GM21447 (cell line): ENCODE measurements around the gene NHERF1.

Source experiments
- ATAC-seq: cut with Tn5 transposase; IDR thresholded peaks from one replicate; pipeline ENCODE4 v1.9.1; 2021; ENCODE audit not compliant: unreplicated experiment

Gene NHERF1

DNA sequence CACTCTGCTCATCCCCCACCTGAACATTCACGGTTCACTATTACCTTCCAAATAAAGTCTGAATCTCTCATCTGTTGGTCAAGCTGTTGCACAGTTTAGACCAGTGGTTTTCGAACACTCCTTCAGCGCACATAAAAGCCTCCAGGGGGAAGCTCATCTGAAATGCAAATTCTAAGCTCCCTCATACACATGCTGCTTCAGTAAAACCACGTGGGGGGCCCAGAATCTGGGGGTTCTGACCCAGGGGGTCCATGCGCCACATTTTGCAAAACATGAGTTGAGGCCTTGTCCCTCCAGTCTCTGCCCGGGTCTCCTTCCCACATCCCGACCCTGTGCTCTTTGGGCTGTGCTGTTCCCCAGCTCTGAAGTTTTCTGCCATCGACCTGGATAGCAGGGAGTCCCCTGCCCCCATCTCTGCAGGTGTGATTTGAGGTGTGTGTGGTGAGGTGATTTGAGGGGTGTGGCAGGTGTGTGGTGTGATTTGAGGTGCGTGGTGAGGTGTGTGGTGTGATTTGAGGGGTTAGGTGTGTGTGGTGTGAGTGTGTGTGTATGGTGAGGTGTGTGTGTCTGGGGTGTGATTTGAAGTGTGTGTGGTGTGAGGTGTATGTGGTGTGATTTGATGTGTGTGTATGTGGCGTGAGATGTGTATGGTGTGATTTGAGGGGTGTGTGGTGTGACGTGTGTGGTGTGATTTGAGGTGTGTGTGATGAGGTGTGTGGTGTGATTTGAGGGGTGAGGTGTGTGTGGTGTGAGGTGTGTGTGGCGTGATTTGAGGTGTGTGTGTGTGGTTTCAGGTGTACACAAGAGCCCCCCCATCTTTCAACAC, 16.2 kb upstream of the NHERF1 start:
- ATAC-seq = no peak

GRCh38 chr17:74733365-74734122, 14.9 kb upstream of the NHERF1 start:
- no peak for ATAC-seq

DNA sequence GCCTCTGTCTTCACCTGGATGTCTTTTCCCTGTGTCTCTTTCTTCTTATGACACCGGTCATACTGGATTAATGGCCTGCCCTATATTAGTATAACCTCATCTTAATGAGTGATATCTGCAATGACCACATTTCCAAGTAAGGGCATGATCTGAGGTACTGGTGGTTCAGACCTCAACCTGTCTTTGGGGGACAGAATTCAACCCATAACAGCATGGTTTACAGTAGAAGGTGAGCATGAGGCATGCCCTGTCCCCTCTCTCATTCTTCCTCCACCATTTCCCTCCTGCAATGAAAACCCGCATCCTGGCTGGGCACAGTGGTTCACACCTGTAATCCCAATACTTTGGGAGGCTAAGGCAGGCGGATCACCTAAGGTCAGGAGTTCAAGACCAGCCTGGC, 14.2 kb upstream of the NHERF1 start:
- ATAC-seq = no peak

- ATAC-seq = no peak
These were observed 11.7 kb upstream of the NHERF1 start, which contains the start of gene RAB37 for GRCh38 chr17:74736513-74737298. Gene RAB37, plus strand, starts transcription at chr17:74737256. Its CDS starts 17 bp downstream, at chr17:74737273.

GRCh38 chr17:74737299-74738050, 11.0 kb upstream of the NHERF1 start:
- no peak for ATAC-seq

GRCh38 chr17:74738051-74738996, 10.1 kb upstream of the NHERF1 start:
- ATAC-seq = peak; percentile 53

- ATAC-seq = no peak
These were observed 9.1 kb upstream of the NHERF1 start for GRCh38 chr17:74739227-74739831.

- ATAC-seq = no peak
These were observed 8.3 kb upstream of the NHERF1 start for GRCh38 chr17:74740173-74740572.

- ATAC-seq = no peak
These were observed 7.6 kb upstream of the NHERF1 start for GRCh38 chr17:74740641-74741387.

GRCh38 chr17:74742153-74742515, 6.3 kb upstream of the NHERF1 start:
- peak; percentile 51 for ATAC-seq

DNA sequence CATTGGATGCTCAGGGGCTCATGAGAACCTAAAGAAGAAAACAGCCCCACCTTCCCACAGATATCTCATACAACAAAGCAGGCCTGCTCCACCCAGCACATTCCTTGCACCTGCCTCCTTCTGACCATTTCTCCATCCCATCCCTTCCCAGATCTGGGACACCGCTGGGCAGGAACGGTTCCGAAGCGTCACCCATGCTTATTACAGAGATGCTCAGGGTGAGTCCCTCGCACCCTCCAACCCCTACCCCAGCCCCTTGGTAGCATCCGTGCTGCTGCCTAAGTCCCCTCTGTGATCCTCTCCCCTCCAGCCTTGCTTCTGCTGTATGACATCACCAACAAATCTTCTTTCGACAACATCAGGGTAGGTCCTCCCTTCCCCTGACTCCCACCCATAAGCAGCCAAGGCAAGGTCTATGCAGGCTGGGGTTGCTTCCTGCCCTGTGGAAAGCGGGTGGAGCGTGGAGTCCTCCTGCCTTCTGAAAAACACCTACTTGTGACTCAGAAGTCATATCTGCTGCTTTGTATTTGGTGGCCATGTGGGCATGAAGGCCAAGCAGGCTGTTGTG, 5.4 kb upstream of the NHERF1 start:
- no peak for ATAC-seq

GRCh38 chr17:74743755-74744154, 4.7 kb upstream of the NHERF1 start:
- no peak for ATAC-seq

DNA sequence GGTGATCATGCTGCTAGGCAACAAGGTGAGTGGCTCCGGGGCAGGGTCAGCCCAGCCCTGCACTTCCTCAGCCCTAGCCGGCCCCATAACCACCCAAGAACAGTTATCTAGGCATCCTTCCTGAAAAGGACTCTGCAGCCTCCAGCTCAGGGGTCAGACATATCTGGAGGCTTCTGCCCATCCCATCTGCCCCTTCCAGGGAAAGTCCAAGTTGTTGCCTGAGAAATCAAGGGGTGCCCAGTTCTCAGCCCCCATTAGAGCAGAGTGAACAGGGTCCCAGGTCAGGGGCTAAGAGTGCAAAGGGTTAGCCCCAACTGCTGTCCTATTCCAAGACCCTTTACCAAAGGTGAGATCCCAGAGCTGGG, 4.1 kb upstream of the NHERF1 start:
- no peak for ATAC-seq

DNA sequence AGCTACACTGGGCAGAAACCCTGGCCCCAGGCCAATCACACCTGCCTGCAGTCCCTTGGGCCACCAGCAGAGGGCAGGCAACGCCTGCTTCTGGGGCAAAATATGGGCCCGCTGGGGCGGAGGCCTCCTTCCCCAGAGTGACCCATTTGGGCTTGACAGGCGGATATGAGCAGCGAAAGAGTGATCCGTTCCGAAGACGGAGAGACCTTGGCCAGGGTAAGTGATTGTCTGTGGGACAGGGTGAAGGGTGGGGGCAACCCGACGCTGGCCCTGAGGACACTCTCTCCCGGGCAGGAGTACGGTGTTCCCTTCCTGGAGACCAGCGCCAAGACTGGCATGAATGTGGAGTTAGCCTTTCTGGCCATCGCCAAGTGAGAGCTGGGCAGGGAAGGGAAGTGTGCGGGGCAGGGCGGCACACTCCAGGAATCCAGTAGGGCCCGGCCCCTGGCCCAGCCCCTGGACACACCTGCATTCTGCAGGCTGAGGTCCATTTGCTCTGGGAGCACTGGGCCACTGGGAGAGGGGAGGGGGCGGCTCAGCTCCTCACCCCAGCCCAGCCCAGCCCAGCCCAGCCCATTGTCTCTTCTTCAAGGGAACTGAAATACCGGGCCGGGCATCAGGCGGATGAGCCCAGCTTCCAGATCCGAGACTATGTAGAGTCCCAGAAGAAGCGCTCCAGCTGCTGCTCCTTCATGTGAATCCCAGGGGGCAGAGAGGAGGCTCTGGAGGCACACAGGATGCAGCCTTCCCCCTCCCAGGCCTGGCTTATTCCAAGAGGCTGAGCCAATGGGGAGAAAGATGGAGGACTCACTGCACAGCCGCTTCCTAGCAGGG, 3.5 kb upstream of the NHERF1 start:
- ATAC-seq = no peak

DNA sequence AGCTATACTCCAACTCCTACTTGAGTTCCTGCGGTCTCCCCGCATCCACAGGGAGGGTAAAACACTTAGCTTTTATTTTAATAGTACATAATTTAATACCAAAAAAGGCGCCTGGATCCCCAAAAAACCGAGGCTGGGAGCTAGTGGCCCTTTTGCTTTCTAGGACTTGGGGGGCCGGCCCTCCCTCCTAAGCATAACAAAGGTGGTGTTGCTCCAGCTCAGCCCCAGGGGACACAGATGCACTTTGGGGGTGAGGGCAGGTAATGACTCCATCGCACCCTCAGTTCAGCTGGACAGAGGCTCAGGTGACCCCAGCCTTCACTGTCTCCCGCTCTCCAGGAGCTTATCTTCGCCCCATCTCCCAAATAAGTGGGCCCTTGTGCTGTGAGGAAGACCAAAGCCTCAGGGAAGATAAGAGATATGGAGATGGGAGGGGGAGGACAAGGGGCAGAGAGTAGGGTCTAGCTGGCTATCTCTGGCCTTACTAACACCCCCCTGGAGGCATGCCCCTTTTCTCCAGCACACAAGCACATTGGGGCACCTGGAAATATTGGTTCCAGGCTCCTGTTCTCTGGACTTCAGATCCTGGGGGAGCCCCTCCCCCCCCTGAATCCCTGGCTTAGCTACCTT, 2.8 kb upstream of the NHERF1 start:
- ATAC-seq = no peak

- no peak for ATAC-seq
These were observed 2.1 kb upstream of the NHERF1 start for GRCh38 chr17:74746376-74746775.

DNA sequence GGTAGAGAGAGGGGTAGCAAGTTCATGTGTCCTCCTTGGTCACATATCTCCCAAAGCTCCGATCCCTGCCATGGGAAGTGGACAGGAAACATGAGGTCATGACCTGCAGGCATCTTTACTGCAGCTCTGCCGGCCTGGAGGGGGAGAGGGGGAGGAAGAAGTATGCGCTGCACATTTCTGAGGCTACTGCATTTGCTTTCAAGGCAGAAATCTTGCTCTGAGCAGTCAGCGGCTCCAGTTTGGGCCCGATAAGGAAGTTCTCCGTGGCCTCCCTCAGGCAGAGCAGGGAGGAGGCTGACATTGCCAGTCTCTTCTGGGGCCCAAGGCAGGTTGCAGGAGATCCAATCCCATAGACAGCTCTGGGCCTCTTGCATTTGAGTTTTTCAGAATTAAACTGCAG, 1.5 kb upstream of the NHERF1 start:
- ATAC-seq = no peak
